HEK293T (cell line): ENCODE measurements around the gene COL1A1.

ENCODE experiments used
- CTCF ChIA-PET: fragments of 350-600 bp; formaldehyde crosslinking; extraction: SDS; loops from one replicate; lab custom pipeline; 2021; ENCODE audit warnings: antibody characterized with exemption, inconsistent platforms; lab: Yijun Ruan, JAX
- POLR2A ChIA-PET: fragments of 350-600 bp; formaldehyde crosslinking; extraction: SDS; loops from one replicate; lab custom pipeline; 2020; ENCODE audit warnings: antibody characterized with exemption, inconsistent platforms; lab: Yijun Ruan, JAX
- DNase-seq: peaks from one replicate; pipeline ENCODE4 v3.0.0; 2012; ENCODE audit warnings: mixed read lengths; ENCODE audit errors: extremely low spot score
- ARNT ChIP-seq: fragments of 450-650 bp; IDR thresholded peaks from 2 replicates; pipeline ENCODE4 v1.6.1; 2017; ENCODE audit warnings: mild to moderate bottlenecking
- BHLHE40 ChIP-seq: fragments of 450-650 bp; IDR thresholded peaks from 2 replicates; pipeline ENCODE4 v1.6.1; 2016; ENCODE audit warnings: mild to moderate bottlenecking, moderate library complexity, borderline replicate concordance
- CTBP1 ChIP-seq: fragments of 450-650 bp; IDR thresholded peaks from 2 replicates; pipeline ENCODE4 v1.6.1; 2016; ENCODE audit warnings: borderline replicate concordance
- ELF4 ChIP-seq: fragments of 450-650 bp; IDR thresholded peaks from 2 replicates; pipeline ENCODE4 v1.6.1; 2017; ENCODE audit warnings: antibody characterized with exemption
- FOXA1 ChIP-seq: fragments of 450-650 bp; IDR thresholded peaks from 2 replicates; pipeline ENCODE4 v1.6.1; 2016; ENCODE audit warnings: mild to moderate bottlenecking
- FOXK2 ChIP-seq: fragments of 450-650 bp; IDR thresholded peaks from 2 replicates; pipeline ENCODE4 v1.6.1; 2016; ENCODE audit warnings: mild to moderate bottlenecking
- FOXM1 ChIP-seq: fragments of 450-650 bp; IDR thresholded peaks from 2 replicates; pipeline ENCODE4 v1.6.1; 2017; ENCODE audit warnings: mild to moderate bottlenecking, borderline replicate concordance
- HDGF ChIP-seq: fragments of 450-650 bp; IDR thresholded peaks from 2 replicates; pipeline ENCODE4 v1.6.1; 2017; ENCODE audit warnings: antibody characterized with exemption, borderline replicate concordance
- L3MBTL2 ChIP-seq: fragments of 450-650 bp; conservative IDR thresholded peaks from 2 replicates; pipeline ENCODE4 v1.6.1; 2016; ENCODE audit warnings: mild to moderate bottlenecking
- LEF1 ChIP-seq: fragments of 450-650 bp; IDR thresholded peaks from 2 replicates; pipeline ENCODE4 v1.6.1; 2017; ENCODE audit warnings: mild to moderate bottlenecking, borderline replicate concordance
- NFRKB ChIP-seq: fragments of 450-650 bp; IDR thresholded peaks from 2 replicates; pipeline ENCODE4 v1.6.1; 2016; ENCODE audit warnings: mild to moderate bottlenecking, moderate library complexity
- SP1 ChIP-seq: fragments of 450-650 bp; IDR thresholded peaks from 2 replicates; pipeline ENCODE4 v1.6.1; 2017
- SUZ12 ChIP-seq: fragments of 450-650 bp; IDR thresholded peaks from 2 replicates; pipeline ENCODE4 v1.6.1; 2016; ENCODE audit warnings: mild to moderate bottlenecking
- TARDBP ChIP-seq: fragments of 450-650 bp; IDR thresholded peaks from 2 replicates; pipeline ENCODE4 v1.6.1; 2016
- ZNF384 ChIP-seq: fragments of 450-650 bp; IDR thresholded peaks from 2 replicates; pipeline ENCODE4 v1.6.1; 2016
- TF ChIP-seq, protein P1 (sequence below): fragments of 450-650 bp; IDR thresholded peaks from 2 replicates; pipeline ENCODE4 v1.6.1; 2016

COL1A1 gene

DNA sequence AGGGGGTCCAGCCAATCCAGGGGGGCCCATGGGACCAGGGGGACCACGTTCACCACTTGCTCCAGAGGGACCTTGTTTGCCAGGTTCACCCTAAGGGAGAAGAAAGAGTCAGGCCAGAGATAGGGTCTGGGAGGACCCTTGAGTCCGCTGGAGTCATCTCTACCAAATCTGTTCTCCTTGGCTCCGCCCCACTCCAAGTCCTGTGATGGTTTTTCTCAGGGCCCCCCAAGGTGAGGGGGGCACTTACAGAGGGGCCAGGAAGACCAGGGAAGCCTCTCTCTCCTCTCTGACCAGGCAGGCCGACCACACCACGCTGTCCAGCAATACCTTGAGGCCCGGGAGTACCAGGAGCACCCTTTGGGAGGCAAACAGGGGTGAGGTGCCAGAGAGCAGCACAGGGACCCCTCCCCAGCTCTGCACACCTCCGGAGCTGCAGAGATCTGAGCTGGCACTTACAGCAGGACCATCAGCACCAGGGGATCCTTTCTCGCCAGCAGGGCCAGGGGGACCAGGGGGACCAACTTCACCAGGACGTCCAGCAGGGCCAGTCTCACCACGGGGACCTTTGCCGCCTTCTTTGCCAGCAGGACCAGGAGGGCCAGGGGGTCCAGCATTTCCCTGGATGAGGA lies 12.4 kb downstream of the COL1A1 start:
- ChIA-PET CTCF (no interaction called here), POLR2A (no interaction called here)
- no peak for TF ChIP-seq L3MBTL2
- TF ChIP-seq HDGF, result no peak
- TF ChIP-seq TARDBP, result no peak
- TF ChIP-seq FOXK2, result no peak
- no peak for TF ChIP-seq ELF4
- no peak for TF ChIP-seq FOXA1
- TF ChIP-seq BHLHE40, result no peak
- TF ChIP-seq NFRKB, result no peak
- DNase-seq, result no peak

DNA sequence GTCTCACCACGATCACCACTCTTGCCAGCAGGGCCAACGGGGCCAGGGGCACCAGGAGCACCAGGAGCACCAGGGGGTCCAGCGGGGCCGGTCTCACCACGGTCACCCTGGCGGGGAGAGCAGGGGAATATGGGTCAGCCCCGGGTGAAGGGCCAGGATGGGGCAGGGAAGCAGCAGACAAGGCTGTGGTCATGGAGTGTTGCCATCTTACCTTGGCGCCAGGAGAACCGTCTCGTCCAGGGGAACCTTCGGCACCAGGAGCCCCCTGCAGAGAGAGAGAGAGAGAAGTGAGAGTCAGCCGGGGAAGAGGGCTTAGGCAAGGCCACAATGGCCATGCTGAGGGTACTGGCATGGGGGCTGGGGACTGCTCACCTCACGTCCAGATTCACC lies 12.9 kb downstream of the COL1A1 start:
- ChIA-PET POLR2A (interaction anchor here (2.0 kb wide), 1 partner anchor 11 kb away, joined by 8 read pairs; no protein-coding TSS in a partner anchor), CTCF (interaction anchor here (1.0 to 1.5 kb wide), 3 partner anchors 10 to 19 kb away, joined by 4 to 5 read pairs (median 4); no protein-coding TSS in a partner anchor)
- DNase-seq, result no peak
- TF ChIP-seq NFRKB, result no peak
- TF ChIP-seq FOXM1, result no peak
- TF ChIP-seq SP1, result no peak
- TF ChIP-seq TARDBP, result no peak
- no peak for TF ChIP-seq ARNT
- TF ChIP-seq SUZ12, result no peak
- no peak for TF ChIP-seq ZNF384
- TF ChIP-seq HDGF, result no peak
- no peak for TF ChIP-seq L3MBTL2
- no peak for TF ChIP-seq ELF4
- no peak for TF ChIP-seq BHLHE40
- no peak for TF ChIP-seq LEF1
- no peak for TF ChIP-seq FOXK2

DNA sequence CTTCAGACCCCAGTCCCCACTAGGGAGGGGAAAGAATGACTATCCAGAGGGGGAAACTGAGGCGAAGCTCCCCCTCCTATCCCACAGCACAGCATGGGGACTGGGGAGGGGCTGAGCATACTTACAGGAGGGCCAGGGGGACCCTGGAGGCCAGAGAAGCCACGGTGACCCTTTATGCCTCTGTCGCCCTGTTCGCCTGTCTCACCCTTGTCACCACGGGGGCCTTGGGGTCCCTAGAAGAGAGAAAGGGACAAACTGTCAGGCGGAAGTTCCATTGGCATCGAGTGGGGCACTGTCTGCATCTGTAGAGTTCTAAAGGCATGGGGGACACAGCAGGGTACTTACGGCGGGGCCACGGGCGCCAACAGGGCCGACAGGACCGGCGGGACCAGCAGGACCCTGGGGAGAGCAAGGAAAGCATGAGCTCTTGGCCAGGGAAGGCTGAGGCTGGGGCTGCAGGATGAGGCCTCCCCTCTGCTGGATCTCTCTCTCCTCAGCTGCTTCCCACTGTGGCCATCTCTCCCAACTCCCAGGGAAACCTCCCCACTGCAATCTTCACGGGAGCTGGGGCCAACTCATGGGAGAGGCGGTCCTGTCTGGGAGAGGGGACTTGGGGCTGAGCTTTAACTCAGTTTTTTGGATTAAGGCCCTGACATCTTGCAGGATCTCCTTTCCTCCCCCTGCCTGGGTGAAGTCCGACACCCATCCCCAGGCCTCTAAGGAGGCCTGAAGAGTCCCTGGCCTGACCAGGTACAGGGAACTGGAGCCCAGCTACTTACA lies 13.5 kb downstream of the COL1A1 start:
- CTCF ChIA-PET, result interaction anchor here (1.0 to 1.5 kb wide), 3 partner anchors 10 to 18 kb away, joined by 4 to 5 read pairs (median 4); no protein-coding TSS in a partner anchor
- POLR2A ChIA-PET, result interaction anchor here (2.0 kb wide), 1 partner anchor 10 kb away, joined by 8 read pairs; no protein-coding TSS in a partner anchor
- DNase-seq, result no peak
- no peak for TF ChIP-seq ARNT
- TF ChIP-seq TARDBP, result no peak
- TF ChIP-seq FOXK2, result no peak
- TF ChIP-seq ZNF384, result no peak
- TF ChIP-seq, protein P1, sequence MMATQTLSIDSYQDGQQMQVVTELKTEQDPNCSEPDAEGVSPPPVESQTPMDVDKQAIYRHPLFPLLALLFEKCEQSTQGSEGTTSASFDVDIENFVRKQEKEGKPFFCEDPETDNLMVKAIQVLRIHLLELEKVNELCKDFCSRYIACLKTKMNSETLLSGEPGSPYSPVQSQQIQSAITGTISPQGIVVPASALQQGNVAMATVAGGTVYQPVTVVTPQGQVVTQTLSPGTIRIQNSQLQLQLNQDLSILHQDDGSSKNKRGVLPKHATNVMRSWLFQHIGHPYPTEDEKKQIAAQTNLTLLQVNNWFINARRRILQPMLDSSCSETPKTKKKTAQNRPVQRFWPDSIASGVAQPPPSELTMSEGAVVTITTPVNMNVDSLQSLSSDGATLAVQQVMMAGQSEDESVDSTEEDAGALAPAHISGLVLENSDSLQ, result no peak
- no peak for TF ChIP-seq NFRKB
- no peak for TF ChIP-seq FOXM1
- no peak for TF ChIP-seq L3MBTL2

DNA sequence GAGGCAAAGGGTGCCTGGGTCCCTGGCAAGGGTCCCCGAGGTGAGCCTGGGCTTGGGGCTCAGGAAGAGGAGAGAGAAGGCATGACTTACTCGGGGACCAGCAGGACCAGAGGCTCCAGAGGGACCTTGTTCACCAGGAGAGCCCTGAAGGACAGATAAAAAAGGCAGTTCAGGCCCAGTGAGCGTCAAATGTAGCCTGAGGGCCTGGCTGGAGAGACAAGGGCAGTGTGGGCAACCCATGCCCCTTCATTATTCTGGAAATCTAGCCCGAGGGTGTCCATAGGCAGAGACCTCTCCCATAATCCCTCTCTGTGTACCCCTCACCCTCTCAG lies 14.1 kb downstream of the COL1A1 start:
- DNase-seq, result no peak
- POLR2A ChIA-PET, result interaction anchor here (2.0 kb wide), 1 partner anchor 10 kb away, joined by 8 read pairs; no protein-coding TSS in a partner anchor

DNA sequence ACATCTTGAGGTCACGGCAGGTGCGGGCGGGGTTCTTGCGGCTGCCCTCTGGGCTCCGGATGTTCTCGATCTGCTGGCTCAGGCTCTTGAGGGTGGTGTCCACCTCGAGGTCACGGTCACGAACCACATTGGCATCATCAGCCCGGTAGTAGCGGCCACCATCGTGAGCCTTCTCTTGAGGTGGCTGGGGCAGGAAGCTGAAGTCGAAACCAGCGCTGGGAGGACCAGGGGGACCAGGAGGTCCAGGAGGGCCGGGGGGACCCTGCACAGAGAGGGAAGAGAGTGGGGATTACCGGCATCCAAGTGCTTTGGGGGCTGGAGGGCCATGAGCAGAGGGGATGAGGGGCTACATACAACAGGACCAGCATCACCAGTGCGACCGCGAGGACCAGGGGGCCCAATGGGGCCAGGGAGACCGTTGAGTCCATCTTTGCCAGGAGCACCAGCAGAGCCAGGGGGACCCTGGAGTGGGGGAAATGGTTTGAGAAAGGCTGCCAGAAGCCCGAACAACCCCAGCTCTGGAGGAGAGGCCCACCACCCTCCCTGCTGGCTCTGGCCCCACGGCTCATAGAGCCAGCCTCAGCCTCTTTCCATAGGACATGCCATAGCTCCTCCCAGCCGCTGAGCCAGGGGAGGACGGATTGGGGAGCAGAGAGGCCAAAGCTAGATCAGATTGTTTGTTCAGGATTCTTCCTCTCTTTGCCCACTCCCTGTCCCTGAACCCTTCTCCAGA lies 14.6 kb downstream of the COL1A1 start:
- ChIA-PET CTCF (interaction anchor here (1.5 kb wide), 2 partner anchors 11 to 13 kb away, joined by 4 to 5 read pairs; no protein-coding TSS in a partner anchor), POLR2A (interaction anchor here (2.0 kb wide), 1 partner anchor 9 kb away, joined by 8 read pairs; no protein-coding TSS in a partner anchor)
- no peak for DNase-seq
- TF ChIP-seq ZNF384 (no peak), NFRKB (no peak), LEF1 (no peak), SP1 (no peak), ELF4 (no peak), L3MBTL2 (no peak), BHLHE40 (no peak), FOXA1 (no peak)
- TF ChIP-seq, protein P1, result no peak

More for the DNA sequence above, 14.1 kb downstream of the COL1A1 start:
- TF ChIP-seq ELF4 (no peak), ARNT (no peak), SP1 (no peak), FOXM1 (no peak), NFRKB (no peak), FOXK2 (no peak), LEF1 (no peak), TARDBP (no peak), BHLHE40 (no peak), HDGF (no peak), FOXA1 (no peak), SUZ12 (no peak), L3MBTL2 (no peak), CTBP1 (no peak), ZNF384 (no peak)
- TF ChIP-seq, protein P1, result no peak
- CTCF ChIA-PET, result interaction anchor here (1.0 to 1.5 kb wide), 3 partner anchors 11 to 18 kb away, joined by 4 to 5 read pairs (median 4); no protein-coding TSS in a partner anchor
